ENCODE data around the gene PRCC.

Gene PRCC

GRCh38 chr1:156839426-156840109 lies 72.2 kb downstream of the PRCC start:
- no peak for TF ChIP-seq ZNF274 (IDR thresholded peaks at IDR 0.05; ENCODE audit: low read depth, low read length)
- H3K4me3 ChIP-seq (ENCODE audit: low read length), result no peak overlapping the region

GRCh38 chr1:156840186-156840897 lies 73.0 kb downstream of the PRCC start:
- H3K4me3 ChIP-seq (ENCODE audit: low read length), result no peak overlapping the region
- TF ChIP-seq ZNF274 (IDR thresholded peaks at IDR 0.05; ENCODE audit: low read depth, low read length), result no peak

- H3K4me3 ChIP-seq (ENCODE audit: low read length), result no peak overlapping the region
- no peak for TF ChIP-seq ZNF274 (IDR thresholded peaks at IDR 0.05; ENCODE audit: low read depth, low read length)
Observed at GRCh38 chr1:156840898-156841279, 73.6 kb downstream of the PRCC start.

DNA sequence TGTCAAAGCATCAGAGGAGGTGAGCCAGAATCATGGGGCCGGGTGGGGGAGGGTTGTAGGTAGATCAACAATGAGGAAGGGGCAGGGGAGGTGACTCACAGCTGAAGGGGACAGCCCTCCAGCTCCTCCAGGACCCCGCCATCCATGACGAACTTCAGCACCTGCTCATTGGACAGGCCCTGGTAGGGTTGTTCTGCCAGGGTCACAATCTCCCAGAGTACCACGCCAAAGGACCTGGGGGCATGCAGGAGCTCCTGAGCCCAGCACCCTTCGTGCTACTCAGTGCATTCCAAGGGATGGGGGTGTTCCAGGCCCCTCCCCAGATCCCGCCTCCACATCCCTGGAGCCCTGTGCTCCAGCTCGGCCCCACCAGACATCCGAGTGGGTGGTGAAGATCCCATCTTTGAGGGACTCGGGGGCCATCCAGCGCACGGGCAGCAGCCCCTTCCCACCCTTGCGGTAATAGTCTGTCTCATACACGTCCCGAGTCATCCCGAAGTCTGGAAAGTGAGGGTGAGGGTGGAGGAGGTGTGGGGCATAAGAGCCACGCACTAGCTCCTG lies 74.0 kb downstream of the PRCC start:
- no peak overlapping the region for H3K4me3 ChIP-seq (ENCODE audit: low read length)
- TF ChIP-seq ZNF274 (IDR thresholded peaks at IDR 0.05; ENCODE audit: low read depth, low read length), result no peak

DNA sequence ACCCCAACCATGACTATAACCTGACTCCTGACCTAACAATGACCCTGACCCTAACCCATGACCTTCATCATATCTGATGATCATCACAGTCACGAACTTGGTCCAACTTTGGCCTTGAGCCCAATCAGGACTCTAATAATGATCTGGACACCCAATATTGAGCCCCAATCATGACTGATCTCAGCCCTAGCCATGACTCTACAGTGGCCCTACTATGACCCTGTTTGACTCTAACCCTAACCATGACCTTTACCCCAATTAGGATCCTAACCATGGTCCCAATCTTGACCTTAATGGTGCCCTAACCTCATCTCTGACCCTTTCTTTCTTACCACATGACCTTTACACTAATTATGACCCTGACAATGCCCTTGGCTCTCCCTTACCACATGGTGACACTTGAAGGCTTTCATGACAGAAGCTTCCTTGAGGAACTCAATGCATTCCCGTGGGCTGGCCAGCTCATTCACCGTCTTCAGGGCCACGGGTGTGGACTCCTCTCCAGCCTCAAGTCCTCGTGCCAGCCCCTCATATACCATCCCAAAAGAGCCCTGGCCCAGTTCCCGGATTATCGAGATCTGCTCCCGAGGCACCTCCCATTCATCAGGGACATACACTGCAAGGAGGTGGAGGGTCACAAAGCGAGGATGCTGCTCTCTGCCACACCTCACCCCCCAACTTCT lies 75.4 kb downstream of the PRCC start:
- no peak for TF ChIP-seq ZNF274 (IDR thresholded peaks at IDR 0.05; ENCODE audit: low read depth, low read length)
- no peak overlapping the region for H3K4me3 ChIP-seq (ENCODE audit: low read length)

DNA sequence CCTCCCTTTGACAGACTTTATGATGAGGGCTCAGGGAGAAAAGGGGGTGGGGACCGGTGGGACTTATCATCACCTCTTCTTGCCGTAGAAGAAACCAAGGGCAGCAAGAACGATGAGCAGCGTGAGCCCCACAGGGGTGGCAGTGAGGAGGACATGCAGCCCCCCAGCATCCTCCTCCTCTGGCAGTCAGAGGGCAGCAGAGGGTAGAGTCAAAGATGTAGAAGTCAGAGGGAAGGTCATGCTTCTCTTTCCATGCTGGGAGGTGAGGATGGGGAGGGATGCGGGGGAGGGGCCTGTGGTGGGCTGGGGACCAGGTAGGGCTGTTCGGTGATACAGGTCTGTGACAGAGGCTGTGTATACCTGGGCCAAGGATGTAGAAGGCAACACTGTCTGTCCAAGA lies 76.8 kb downstream of the PRCC start:
- H3K4me3 ChIP-seq (ENCODE audit: low read length), result no peak overlapping the region
- TF ChIP-seq ZNF274 (IDR thresholded peaks at IDR 0.05; ENCODE audit: low read depth, low read length), result no peak

DNA sequence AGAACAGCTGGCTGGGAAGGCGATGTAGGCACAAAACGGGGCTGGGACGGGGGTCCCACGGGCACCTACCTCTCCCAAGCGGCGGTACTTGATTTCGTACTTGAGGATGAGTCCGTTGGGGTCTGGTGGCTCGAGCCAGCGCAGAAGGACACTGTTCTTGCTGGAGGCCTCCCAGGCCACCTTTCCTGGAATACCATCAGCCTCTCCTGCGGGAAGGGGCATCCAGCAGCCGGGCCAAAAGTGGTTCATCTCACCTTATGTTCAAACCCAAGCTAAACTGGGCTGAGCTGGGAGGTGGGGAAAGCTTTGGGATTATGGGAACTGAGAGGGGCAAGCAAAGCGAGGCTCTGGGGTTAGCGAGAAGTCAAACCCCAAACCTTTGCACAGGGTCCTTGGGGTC lies 77.3 kb downstream of the PRCC start:
- no peak overlapping the region for H3K4me3 ChIP-seq (ENCODE audit: low read length)
- no peak for TF ChIP-seq ZNF274 (IDR thresholded peaks at IDR 0.05; ENCODE audit: low read depth, low read length)

- no peak overlapping the region for H3K4me3 ChIP-seq (ENCODE audit: low read length)
- TF ChIP-seq ZNF274 (IDR thresholded peaks at IDR 0.05; ENCODE audit: low read depth, low read length), result no peak
Observed at GRCh38 chr1:156845055-156845952, 78.0 kb downstream of the PRCC start.

- no peak overlapping the region for H3K4me3 ChIP-seq (ENCODE audit: low read length)
- no peak for TF ChIP-seq ZNF274 (IDR thresholded peaks at IDR 0.05; ENCODE audit: low read depth, low read length)
Observed at GRCh38 chr1:156845953-156846545, 78.7 kb downstream of the PRCC start.

GRCh38 chr1:156846643-156847042 lies 79.3 kb downstream of the PRCC start:
- no peak overlapping the region for H3K4me3 ChIP-seq (ENCODE audit: low read length)
- no peak for TF ChIP-seq ZNF274 (IDR thresholded peaks at IDR 0.05; ENCODE audit: low read depth, low read length)

DNA sequence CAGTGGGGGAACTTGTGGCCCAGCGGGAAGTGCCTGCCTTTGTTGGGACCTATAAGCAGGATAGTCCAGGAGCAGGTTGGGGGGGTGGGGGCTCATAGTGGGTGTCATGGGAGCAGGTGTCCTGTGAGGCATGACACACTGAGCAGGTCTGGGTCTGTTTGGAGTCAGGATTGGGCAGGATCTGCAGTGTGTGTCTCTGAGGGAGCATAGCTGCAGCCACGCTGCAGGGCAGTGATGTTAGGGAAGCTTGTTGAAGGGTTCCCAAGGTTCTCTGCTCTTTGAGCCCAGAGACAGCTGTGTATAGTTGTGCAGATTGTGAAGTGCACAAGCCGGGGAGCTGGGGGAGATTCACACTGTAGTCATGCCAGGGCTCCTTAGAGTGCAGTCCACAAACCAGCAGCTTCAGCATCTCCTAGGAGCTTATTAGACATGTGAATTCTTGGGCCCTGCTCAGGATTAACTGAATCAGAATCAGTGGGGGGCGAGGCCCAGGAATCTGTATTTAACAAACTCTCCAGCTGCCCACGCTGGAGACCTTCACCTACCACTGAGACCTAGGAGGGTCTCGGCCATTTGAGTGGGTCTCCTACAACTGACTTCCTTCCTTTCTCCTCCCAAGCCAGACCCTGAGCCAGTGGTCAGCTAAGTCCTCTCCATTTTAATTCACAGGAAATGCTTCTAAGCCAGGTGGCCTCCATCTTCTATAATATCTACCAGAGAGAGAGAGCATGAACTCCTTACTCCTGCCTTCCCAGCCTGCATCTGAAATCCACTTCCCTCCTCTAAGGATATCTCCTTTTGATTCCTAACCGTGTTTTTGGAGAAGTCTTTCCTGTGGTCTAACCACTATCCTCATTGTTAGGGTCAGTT lies 80.5 kb downstream of the PRCC start:
- H3K4me3 ChIP-seq (ENCODE audit: low read length), result no peak overlapping the region
- TF ChIP-seq ZNF274 (IDR thresholded peaks at IDR 0.05; ENCODE audit: low read depth, low read length), result no peak

DNA sequence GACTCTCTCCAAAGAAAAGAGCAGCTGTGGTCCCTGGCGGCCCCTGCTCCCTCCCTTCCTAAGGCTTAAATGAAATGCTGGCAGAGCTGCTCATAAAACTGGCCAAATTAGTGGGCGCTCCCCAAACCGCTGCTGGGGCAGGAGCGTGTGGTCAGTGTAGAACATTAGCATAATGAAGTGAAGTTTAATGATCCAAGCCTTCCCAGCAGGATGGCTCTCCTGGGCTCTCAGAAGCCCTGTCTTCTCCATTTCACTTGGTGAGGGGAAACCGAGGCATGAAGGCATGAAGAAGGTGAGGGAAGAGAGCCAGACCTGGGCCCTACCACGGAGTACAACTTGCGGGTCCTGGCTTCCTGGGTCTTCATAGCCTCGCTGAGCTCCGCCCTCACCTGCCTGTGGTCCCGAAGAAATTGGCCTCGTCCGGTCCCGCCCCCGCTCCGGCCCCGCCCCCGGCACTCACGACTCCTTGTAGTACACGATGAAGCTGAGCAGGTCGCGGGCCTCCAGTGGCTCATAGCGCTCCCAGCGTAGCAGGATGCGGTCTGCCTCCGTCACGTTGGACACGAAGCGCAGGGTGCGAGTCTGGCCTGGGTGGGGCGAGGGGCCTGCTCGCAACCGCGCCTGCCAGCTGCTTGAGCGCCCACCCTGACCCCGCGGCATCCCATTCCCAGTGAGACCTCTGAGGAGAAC lies 81.3 kb downstream of the PRCC start:
- H3K4me3 ChIP-seq (ENCODE audit: low read length), result no peak overlapping the region
- no peak for TF ChIP-seq ZNF274 (IDR thresholded peaks at IDR 0.05; ENCODE audit: low read depth, low read length)

Data from GM08714 (cell line).